IMR-90 (cell line): ENCODE data around the gene DNAH17. TPM values are rescaled to one million over a fixed set of nuclear protein-coding genes. Genes with fewer than 3 reads are reported as not detected.

Experiments
- ATAC-seq: fragments of 200-7000 bp; cut with Tn5 transposase; 2 replicates; pipeline ENCODE4 v1.9.1; 2020; ENCODE audit warnings: low read depth, mild to moderate bottlenecking, moderate library complexity
- BruUV-seq: library from RNA; stranded (reverse); fragments of 400-500 nt; replicated peaks from 2 replicates; lab custom pipeline; 2021; lab: Mats Ljungman, UMichigan
- CTCF ChIA-PET: fragments of 300-600 bp; formaldehyde crosslinking; extraction: SDS; loops from one replicate; lab custom pipeline; 2021; ENCODE audit warnings: antibody characterized with exemption; lab: Yijun Ruan, JAX
- POLR2A ChIA-PET: fragments of 300-600 bp; sonication (Branson Sonifier 250); formaldehyde crosslinking; loops from one replicate; lab custom pipeline; 2022; ENCODE audit warnings: antibody characterized with exemption; ENCODE audit not compliant: unreplicated experiment; lab: Charles Lee
- DNase-seq: peaks from one replicate; pipeline ENCODE4 v3.0.0; 2013
- H2AFZ ChIP-seq: replicated peaks from 2 replicates; pipeline ENCODE3; 2013; ENCODE audit warnings: low read length, mild to moderate bottlenecking; ENCODE audit not compliant: poor library complexity
- H2AK5ac ChIP-seq: 2 replicates; pipeline ENCODE4 v1.6.1; 2013; ENCODE audit warnings: low read depth, low read length, inconsistent platforms
- H2AK9ac ChIP-seq: replicated peaks from 2 replicates; pipeline ENCODE3; 2013; ENCODE audit warnings: mild to moderate bottlenecking, low read depth, low read length, moderate library complexity; ENCODE audit not compliant: poor library complexity
- H2BK120ac ChIP-seq: 2 replicates; pipeline ENCODE4 v1.6.1; 2013; ENCODE audit warnings: low read depth, low read length, inconsistent platforms
- H2BK15ac ChIP-seq: 3 replicates; pipeline ENCODE4 v1.6.1; 2013; ENCODE audit warnings: low read depth, low read length, inconsistent platforms
- H2BK20ac ChIP-seq: 2 replicates; pipeline ENCODE4 v1.6.1; 2013; ENCODE audit warnings: low read depth, mild to moderate bottlenecking, inconsistent platforms, low read length, moderate library complexity
- H2BK5ac ChIP-seq: 2 replicates; pipeline ENCODE4 v1.6.1; 2013; ENCODE audit warnings: mild to moderate bottlenecking, low read depth, low read length, inconsistent platforms; ENCODE audit not compliant: poor library complexity, severe bottlenecking
- H3K14ac ChIP-seq: replicated peaks from 2 replicates; pipeline ENCODE4 v1.6.1; 2013; ENCODE audit warnings: low read depth, low read length, inconsistent platforms
- H3K18ac ChIP-seq: 2 replicates; pipeline ENCODE4 v1.6.1; 2013; ENCODE audit warnings: low read depth, low read length, control low read depth
- H3K23ac ChIP-seq: 2 replicates; pipeline ENCODE4 v1.6.1; 2013; ENCODE audit warnings: low read depth, low read length, inconsistent platforms
- H3K27ac ChIP-seq: 2 replicates; pipeline ENCODE4 v1.5.1; 2013; ENCODE audit warnings: mild to moderate bottlenecking, control low read depth, low read length; ENCODE audit not compliant: insufficient read depth
- H3K27me3 ChIP-seq: 2 replicates; pipeline ENCODE4 v1.6.1; 2013; ENCODE audit warnings: low read length; ENCODE audit not compliant: control insufficient read depth, insufficient read depth
- H3K36me3 ChIP-seq: 2 replicates; pipeline ENCODE4 v1.6.1; 2013; ENCODE audit warnings: low read length, mixed read lengths; ENCODE audit not compliant: control insufficient read depth, insufficient read depth
- H3K4ac ChIP-seq: 2 replicates; pipeline ENCODE4 v1.6.1; 2013; ENCODE audit warnings: low read depth, low read length, inconsistent platforms
- H3K4me1 ChIP-seq: 2 replicates; pipeline ENCODE4 v1.6.1; 2013; ENCODE audit warnings: low read length, mixed read lengths; ENCODE audit not compliant: control insufficient read depth, insufficient read depth
- H3K4me2 ChIP-seq: 2 replicates; pipeline ENCODE4 v1.6.1; 2013; ENCODE audit warnings: low read depth, mild to moderate bottlenecking, control low read depth, low read length, moderate library complexity
- H3K4me3 ChIP-seq: 2 replicates; pipeline ENCODE4 v1.5.1; 2013; ENCODE audit warnings: low read depth, mild to moderate bottlenecking, control low read depth, low read length, moderate library complexity; ENCODE audit not compliant: insufficient read depth
- H3K56ac ChIP-seq: 2 replicates; pipeline ENCODE4 v1.6.1; 2013; ENCODE audit warnings: low read length, inconsistent platforms; ENCODE audit not compliant: insufficient read depth; ENCODE audit errors: extremely low read depth
- H3K79me1 ChIP-seq, 2 experiments: 2 replicates each; pipeline ENCODE4 v1.6.1; 2013; ENCODE audit warnings: low read length in 2 of 2, inconsistent platforms in 1 of 2, low read depth in 1 of 2
- H3K9ac ChIP-seq: 2 replicates; pipeline ENCODE4 v1.6.1; 2013; ENCODE audit warnings: low read depth, low read length, control low read depth
- H3K9me1 ChIP-seq: 2 replicates; pipeline ENCODE4 v1.6.1; 2013; ENCODE audit warnings: low read length, inconsistent platforms; ENCODE audit not compliant: insufficient read depth
- H3K9me3 ChIP-seq: 2 replicates; pipeline ENCODE4 v1.6.1; 2013; ENCODE audit warnings: low read length; ENCODE audit not compliant: control insufficient read depth, insufficient read depth
- H4K20me1 ChIP-seq: 2 replicates; pipeline ENCODE4 v1.6.1; 2013; ENCODE audit warnings: low read length, inconsistent platforms; ENCODE audit not compliant: insufficient read depth
- H4K5ac ChIP-seq: 2 replicates; pipeline ENCODE4 v1.6.1; 2013; ENCODE audit warnings: mild to moderate bottlenecking, low read depth, low read length, control low read depth
- H4K8ac ChIP-seq, 2 experiments: 2 replicates each; pipeline ENCODE4 v1.6.1; 2013; ENCODE audit warnings: low read depth in 2 of 2, low read length in 2 of 2, control low read depth in 1 of 2, inconsistent platforms in 1 of 2
- H4K91ac ChIP-seq: 2 replicates; pipeline ENCODE4 v1.6.1; 2013; ENCODE audit warnings: low read depth, low read length, inconsistent platforms; ENCODE audit not compliant: insufficient read depth
- BHLHE40 ChIP-seq: fragments of 150-350 bp; IDR thresholded peaks from 2 replicates; pipeline ENCODE4 v1.6.1; 2016; ENCODE audit warnings: mild to moderate bottlenecking, low read depth, low read length
- CEBPB ChIP-seq: IDR thresholded peaks from 2 replicates; pipeline ENCODE4 v1.6.1; 2012; ENCODE audit warnings: low read depth, low read length, improper control_type of control experiment
- CHD1 ChIP-seq: IDR thresholded peaks from 2 replicates; pipeline ENCODE4 v1.6.1; 2012; ENCODE audit warnings: low read depth, low read length, improper control_type of control experiment
- CTCF ChIP-seq: conservative IDR thresholded peaks from 2 replicates; pipeline ENCODE4 v1.5.1; 2012; ENCODE audit warnings: mild to moderate bottlenecking, low read depth, low read length, improper control_type of control experiment
- FOS ChIP-seq: fragments of 150-350 bp; IDR thresholded peaks from 2 replicates; pipeline ENCODE4 v1.6.1; 2016; ENCODE audit warnings: low read depth, low read length
- MAZ ChIP-seq: IDR thresholded peaks from 2 replicates; pipeline ENCODE4 v1.6.1; 2012; ENCODE audit warnings: low read depth, mild to moderate bottlenecking, low read length, improper control_type of control experiment, moderate library complexity, borderline replicate concordance
- MXI1 ChIP-seq: IDR thresholded peaks from 2 replicates; pipeline ENCODE4 v1.6.1; 2012; ENCODE audit warnings: low read depth, mild to moderate bottlenecking, low read length, moderate library complexity, borderline replicate concordance
- NFE2L2 ChIP-seq: fragments of 150-350 bp; IDR thresholded peaks from 2 replicates; pipeline ENCODE4 v1.6.1; 2016; ENCODE audit warnings: low read depth, mild to moderate bottlenecking, low read length
- RAD21 ChIP-seq: IDR thresholded peaks from 2 replicates; pipeline ENCODE4 v1.6.1; 2012; ENCODE audit warnings: low read length, improper control_type of control experiment
- RFX5 ChIP-seq: IDR thresholded peaks from 2 replicates; pipeline ENCODE4 v1.8.0; 2012; ENCODE audit warnings: low read depth, mild to moderate bottlenecking, low read length, moderate library complexity
- WGBS, 2 experiments: methylation state at CpG; one replicate each; pipeline versions ENCODE4 v1.1.5 to v1.1.7; 2013; ENCODE audit warnings: missing lambda C conversion rate in 2 of 2; ENCODE audit not compliant: insufficient read length in 1 of 2; ENCODE audit errors: extremely low coverage in 2 of 2; 5-methylcytosine and 5-hydroxymethylcytosine counted together
- dilution Hi-C: fragments of 300-500 bp; cut with HindIII; formaldehyde crosslinking; loops from one replicate; pipeline ENCODE4 v1.14.3; 2018; ENCODE audit warnings: low sequenced_read_pairs; ENCODE audit not compliant: unreplicated experiment
- in situ Hi-C: fragments of 300-500 bp; cut with MboI; formaldehyde crosslinking; loops from 3 replicates; pipeline ENCODE4 v1.14.3; 2019; ENCODE audit warnings: low sequenced_read_pairs, inconsistent platforms, mixed read lengths
- intact Hi-C: fragments of 100-400 bp; cut with micrococcal nuclease; formaldehyde crosslinking; loops from 2 replicates; pipeline ENCODE4 v1.10.0; 2022
- polyA plus RNA-seq, 3 experiments: library from polyadenylated mRNA; depleted of rRNA; stranded (reverse); fragments of >200 nt; gene quantifications; 2 replicates each; pipeline ENCODE4 v1.2.3, GENCODE V29; 2012; ENCODE audit warnings: low replicate concordance in 1 of 3
- total RNA-seq: library from RNA; depleted of rRNA; stranded (reverse); fragments of >200 nt; gene quantifications from 2 replicates; pipeline ENCODE4 v1.2.3, GENCODE V29; 2012
- TF ChIP-seq, protein P1 (sequence below): fragments of 150-350 bp; IDR thresholded peaks from 2 replicates; pipeline ENCODE4 v1.6.1; 2016; ENCODE audit warnings: low read depth, mild to moderate bottlenecking, low read length, moderate library complexity, borderline replicate concordance
- TF ChIP-seq, protein P2 (sequence below): fragments of 150-350 bp; IDR thresholded peaks from 2 replicates; pipeline ENCODE4 v1.6.1; 2017; ENCODE audit warnings: mild to moderate bottlenecking, antibody characterized with exemption, low read length, low read depth

The DNAH17 gene
- total and polyA plus RNA-seq, 2 of the 4 experiments (the other 2 are of a cell fraction): not detected

DNA sequence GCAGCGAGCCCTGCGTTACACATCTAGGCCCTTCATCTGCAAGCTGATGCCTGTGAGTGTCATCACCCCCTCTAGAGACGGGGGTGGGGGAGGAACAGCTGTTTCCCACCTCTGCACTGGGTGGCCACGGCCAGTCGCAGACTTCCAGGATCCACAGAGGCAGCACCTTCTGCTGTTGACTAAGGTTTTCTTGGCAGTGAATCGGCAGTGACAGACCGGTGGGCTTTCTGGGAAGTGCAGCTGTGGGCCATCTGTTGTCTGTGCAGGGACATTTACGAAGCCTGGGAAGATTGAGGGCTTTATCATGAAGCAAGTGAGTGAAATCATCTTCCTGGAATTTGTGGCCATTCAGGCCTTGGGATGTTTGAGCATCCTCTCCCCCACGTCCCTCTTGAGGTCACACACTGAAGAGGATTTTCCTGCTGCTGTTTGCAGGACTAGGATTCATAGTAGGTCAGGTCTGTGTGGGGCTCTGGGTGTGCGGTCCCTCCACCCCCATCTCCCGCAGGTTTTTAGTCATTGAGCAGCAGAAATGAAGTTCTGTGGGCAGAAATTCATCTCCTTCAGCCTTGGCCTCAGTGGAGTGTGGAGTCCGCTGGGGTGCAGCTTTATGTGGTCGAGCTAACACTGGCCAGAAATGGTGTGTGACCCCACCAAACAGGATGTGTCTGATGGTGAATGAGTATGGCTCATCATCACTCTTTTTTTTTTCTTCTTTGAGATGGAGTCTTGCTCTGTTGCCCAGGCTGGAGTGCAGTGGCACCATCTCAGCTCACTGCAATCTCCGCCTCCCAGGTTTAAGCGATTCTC, 186.8 kb downstream of the DNAH17 start:
- peak overlapping the region; percentile 90; the same call in 1 of the 2 replicates for H3K23ac ChIP-seq
- DNase-seq: peak; percentile 100
- no peak overlapping the region for H3K4me3 ChIP-seq
- H3K4ac ChIP-seq: peak overlapping the region; percentile 92
- peaks cover 43% of the 10 kb centered on the region for H3K4me1 ChIP-seq
- peaks cover 55% of the 10 kb centered on the region for H3K9me1 ChIP-seq
- ChIA-PET POLR2A (interaction anchor here (0.5 to 0.7 kb wide), 3 partner anchors 8 to 1498 kb away, joined by 3 to 4 read pairs (median 4); no protein-coding TSS in a partner anchor), CTCF (interaction anchor here (0.6 to 2.8 kb wide), 2 partner anchors 10 to 31 kb away, joined by 4 to 10 read pairs; no protein-coding TSS in a partner anchor)
- H4K91ac ChIP-seq: peak overlapping the region; percentile 75
- peak overlapping the region; percentile 37 for H2AFZ ChIP-seq
- no peaks in the 10 kb centered on the region for H3K9me3 ChIP-seq
- peak overlapping the region; percentile 80 for H2BK5ac ChIP-seq
- H2AK9ac ChIP-seq: peak overlapping the region; percentile 86
- peak overlapping the region; percentile 51 for H4K5ac ChIP-seq
- in situ Hi-C loops (no loop called here), dilution Hi-C loops (no loop called here), intact Hi-C loops (loop anchor here (1.0 kb wide), 1 partner anchor 30 kb away; the partner anchor contains the start of gene SOCS3)
- peak overlapping the region; percentile 11 for H3K4me2 ChIP-seq
- peaks cover 24 to 87% of the 10 kb centered on the region in 2 experiments for H3K79me1 ChIP-seq
- H4K20me1 ChIP-seq: peaks cover 35% of the 10 kb centered on the region
- peak overlapping the region; percentile 51 for H3K56ac ChIP-seq
- H3K9ac ChIP-seq: 0 out of 2 replicates have a peak overlapping the region, but pooled peaks have one; percentile 5
- ATAC-seq: peak; percentile 72
- H3K27me3 ChIP-seq: no peaks in the 10 kb centered on the region
- peak overlapping the region; percentile 95 for H2BK120ac ChIP-seq
- peak overlapping the region; percentile 96 for H2AK5ac ChIP-seq
- H3K14ac ChIP-seq: peak overlapping the region; percentile 76
- peak overlapping the region; percentile 7 to 83 for H4K8ac ChIP-seq
- peak overlapping the region; percentile 44 for H3K18ac ChIP-seq
- peak overlapping the region; percentile 48; the same call in 1 of the 3 replicates for H2BK15ac ChIP-seq
- TSS peak; percentile 25 for BruUV-seq
- H3K36me3 ChIP-seq: peaks cover 8% of the 10 kb centered on the region
- H2BK20ac ChIP-seq: peak overlapping the region; percentile 91
- peak overlapping the region; percentile 82 for H3K27ac ChIP-seq
- 0% methylated on average over 1 of the region's 15 CpGs; no CpG with 5 or more reads in 1 of the 2 experiments for WGBS, 2 experiments
- TF ChIP-seq NFE2L2 (peak; percentile 42; the same call in 1 of the 2 replicates), CTCF (peak; percentile 24; the same call in 1 of the 2 replicates), RAD21 (peak; percentile 42; the same call in 1 of the 2 replicates), CEBPB (peak; percentile 89), CHD1 (no peak), RFX5 (no peak), MAZ (peak; percentile 47; the same call in 1 of the 2 replicates), MXI1 (0 out of 2 replicates have a peak, but pooled peaks have one; percentile 41), FOS (peak; percentile 78), BHLHE40 (peak; percentile 33; the same call in 1 of the 2 replicates)
- TF ChIP-seq, protein P1, sequence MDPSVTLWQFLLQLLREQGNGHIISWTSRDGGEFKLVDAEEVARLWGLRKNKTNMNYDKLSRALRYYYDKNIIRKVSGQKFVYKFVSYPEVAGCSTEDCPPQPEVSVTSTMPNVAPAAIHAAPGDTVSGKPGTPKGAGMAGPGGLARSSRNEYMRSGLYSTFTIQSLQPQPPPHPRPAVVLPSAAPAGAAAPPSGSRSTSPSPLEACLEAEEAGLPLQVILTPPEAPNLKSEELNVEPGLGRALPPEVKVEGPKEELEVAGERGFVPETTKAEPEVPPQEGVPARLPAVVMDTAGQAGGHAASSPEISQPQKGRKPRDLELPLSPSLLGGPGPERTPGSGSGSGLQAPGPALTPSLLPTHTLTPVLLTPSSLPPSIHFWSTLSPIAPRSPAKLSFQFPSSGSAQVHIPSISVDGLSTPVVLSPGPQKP: no peak
- TF ChIP-seq, protein P2, sequence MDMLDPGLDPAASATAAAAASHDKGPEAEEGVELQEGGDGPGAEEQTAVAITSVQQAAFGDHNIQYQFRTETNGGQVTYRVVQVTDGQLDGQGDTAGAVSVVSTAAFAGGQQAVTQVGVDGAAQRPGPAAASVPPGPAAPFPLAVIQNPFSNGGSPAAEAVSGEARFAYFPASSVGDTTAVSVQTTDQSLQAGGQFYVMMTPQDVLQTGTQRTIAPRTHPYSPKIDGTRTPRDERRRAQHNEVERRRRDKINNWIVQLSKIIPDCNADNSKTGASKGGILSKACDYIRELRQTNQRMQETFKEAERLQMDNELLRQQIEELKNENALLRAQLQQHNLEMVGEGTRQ: no peak
